ENCODE results near the gene R3HDML. TPM values are rescaled to one million over a fixed set of nuclear protein-coding genes. Genes with fewer than 3 reads are reported as not detected.

The R3HDML gene
- total and polyA plus RNA-seq, 9 of the 15 experiments (the other 6 are each of a cell fraction or from before 2014, with no cell fraction given), result not detected

GRCh38 chr20:44310664-44311639 lies 25.9 kb upstream of the R3HDML start, which contains the start of gene FITM2 (continued):
- TF ChIP-seq, protein P1, sequence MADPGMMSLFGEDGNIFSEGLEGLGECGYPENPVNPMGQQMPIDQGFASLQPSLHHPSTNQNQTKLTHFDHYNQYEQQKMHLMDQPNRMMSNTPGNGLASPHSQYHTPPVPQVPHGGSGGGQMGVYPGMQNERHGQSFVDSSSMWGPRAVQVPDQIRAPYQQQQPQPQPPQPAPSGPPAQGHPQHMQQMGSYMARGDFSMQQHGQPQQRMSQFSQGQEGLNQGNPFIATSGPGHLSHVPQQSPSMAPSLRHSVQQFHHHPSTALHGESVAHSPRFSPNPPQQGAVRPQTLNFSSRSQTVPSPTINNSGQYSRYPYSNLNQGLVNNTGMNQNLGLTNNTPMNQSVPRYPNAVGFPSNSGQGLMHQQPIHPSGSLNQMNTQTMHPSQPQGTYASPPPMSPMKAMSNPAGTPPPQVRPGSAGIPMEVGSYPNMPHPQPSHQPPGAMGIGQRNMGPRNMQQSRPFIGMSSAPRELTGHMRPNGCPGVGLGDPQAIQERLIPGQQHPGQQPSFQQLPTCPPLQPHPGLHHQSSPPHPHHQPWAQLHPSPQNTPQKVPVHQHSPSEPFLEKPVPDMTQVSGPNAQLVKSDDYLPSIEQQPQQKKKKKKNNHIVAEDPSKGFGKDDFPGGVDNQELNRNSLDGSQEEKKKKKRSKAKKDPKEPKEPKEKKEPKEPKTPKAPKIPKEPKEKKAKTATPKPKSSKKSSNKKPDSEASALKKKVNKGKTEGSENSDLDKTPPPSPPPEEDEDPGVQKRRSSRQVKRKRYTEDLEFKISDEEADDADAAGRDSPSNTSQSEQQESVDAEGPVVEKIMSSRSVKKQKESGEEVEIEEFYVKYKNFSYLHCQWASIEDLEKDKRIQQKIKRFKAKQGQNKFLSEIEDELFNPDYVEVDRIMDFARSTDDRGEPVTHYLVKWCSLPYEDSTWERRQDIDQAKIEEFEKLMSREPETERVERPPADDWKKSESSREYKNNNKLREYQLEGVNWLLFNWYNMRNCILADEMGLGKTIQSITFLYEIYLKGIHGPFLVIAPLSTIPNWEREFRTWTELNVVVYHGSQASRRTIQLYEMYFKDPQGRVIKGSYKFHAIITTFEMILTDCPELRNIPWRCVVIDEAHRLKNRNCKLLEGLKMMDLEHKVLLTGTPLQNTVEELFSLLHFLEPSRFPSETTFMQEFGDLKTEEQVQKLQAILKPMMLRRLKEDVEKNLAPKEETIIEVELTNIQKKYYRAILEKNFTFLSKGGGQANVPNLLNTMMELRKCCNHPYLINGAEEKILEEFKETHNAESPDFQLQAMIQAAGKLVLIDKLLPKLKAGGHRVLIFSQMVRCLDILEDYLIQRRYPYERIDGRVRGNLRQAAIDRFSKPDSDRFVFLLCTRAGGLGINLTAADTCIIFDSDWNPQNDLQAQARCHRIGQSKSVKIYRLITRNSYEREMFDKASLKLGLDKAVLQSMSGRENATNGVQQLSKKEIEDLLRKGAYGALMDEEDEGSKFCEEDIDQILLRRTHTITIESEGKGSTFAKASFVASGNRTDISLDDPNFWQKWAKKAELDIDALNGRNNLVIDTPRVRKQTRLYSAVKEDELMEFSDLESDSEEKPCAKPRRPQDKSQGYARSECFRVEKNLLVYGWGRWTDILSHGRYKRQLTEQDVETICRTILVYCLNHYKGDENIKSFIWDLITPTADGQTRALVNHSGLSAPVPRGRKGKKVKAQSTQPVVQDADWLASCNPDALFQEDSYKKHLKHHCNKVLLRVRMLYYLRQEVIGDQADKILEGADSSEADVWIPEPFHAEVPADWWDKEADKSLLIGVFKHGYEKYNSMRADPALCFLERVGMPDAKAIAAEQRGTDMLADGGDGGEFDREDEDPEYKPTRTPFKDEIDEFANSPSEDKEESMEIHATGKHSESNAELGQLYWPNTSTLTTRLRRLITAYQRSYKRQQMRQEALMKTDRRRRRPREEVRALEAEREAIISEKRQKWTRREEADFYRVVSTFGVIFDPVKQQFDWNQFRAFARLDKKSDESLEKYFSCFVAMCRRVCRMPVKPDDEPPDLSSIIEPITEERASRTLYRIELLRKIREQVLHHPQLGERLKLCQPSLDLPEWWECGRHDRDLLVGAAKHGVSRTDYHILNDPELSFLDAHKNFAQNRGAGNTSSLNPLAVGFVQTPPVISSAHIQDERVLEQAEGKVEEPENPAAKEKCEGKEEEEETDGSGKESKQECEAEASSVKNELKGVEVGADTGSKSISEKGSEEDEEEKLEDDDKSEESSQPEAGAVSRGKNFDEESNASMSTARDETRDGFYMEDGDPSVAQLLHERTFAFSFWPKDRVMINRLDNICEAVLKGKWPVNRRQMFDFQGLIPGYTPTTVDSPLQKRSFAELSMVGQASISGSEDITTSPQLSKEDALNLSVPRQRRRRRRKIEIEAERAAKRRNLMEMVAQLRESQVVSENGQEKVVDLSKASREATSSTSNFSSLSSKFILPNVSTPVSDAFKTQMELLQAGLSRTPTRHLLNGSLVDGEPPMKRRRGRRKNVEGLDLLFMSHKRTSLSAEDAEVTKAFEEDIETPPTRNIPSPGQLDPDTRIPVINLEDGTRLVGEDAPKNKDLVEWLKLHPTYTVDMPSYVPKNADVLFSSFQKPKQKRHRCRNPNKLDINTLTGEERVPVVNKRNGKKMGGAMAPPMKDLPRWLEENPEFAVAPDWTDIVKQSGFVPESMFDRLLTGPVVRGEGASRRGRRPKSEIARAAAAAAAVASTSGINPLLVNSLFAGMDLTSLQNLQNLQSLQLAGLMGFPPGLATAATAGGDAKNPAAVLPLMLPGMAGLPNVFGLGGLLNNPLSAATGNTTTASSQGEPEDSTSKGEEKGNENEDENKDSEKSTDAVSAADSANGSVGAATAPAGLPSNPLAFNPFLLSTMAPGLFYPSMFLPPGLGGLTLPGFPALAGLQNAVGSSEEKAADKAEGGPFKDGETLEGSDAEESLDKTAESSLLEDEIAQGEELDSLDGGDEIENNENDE (IDR thresholded peaks at IDR 0.05; ENCODE audit: low read depth, low read length), result no peak
- no peak for TF ChIP-seq EZH2 (IDR thresholded peaks at IDR 0.05; ENCODE audit: borderline replicate concordance, low read depth, low read length)
- TF ChIP-seq HEY1 (CRISPR knock-in tag; IDR thresholded peaks at IDR 0.05; ENCODE audit: borderline replicate concordance), result no peak
- no peak for TF ChIP-seq HMGXB4 (CRISPR knock-in tag; IDR thresholded peaks at IDR 0.05)
- TF ChIP-seq ZNF197 (CRISPR knock-in tag; IDR thresholded peaks at IDR 0.05; ENCODE audit: low read depth), result no peak
- TF ChIP-seq, protein P2, sequence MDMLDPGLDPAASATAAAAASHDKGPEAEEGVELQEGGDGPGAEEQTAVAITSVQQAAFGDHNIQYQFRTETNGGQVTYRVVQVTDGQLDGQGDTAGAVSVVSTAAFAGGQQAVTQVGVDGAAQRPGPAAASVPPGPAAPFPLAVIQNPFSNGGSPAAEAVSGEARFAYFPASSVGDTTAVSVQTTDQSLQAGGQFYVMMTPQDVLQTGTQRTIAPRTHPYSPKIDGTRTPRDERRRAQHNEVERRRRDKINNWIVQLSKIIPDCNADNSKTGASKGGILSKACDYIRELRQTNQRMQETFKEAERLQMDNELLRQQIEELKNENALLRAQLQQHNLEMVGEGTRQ (CRISPR knock-in tag; IDR thresholded peaks at IDR 0.05), result peak; percentile 31; the same call in 1 of the 2 replicates
- no peak for TF ChIP-seq ZNF785 (CRISPR knock-in tag; IDR thresholded peaks at IDR 0.05)
- TF ChIP-seq TRIM28 (IDR thresholded peaks at IDR 0.05), result no peak
- TF ChIP-seq NCOA4 (IDR thresholded peaks at IDR 0.05; ENCODE audit: partially characterized antibody), result no peak
- TF ChIP-seq CREB3L1 (IDR thresholded peaks at IDR 0.05; ENCODE audit: borderline replicate concordance, low read depth), result peak; percentile 54

Data from K562 (cell line).